SU-DHL-6 (cell line): ENCODE data around the gene CNPY3.
"Not testable (repeated sequence)": the region's sequence is repeated elsewhere in the genome, so short reads cannot be mapped to it uniquely, and the experiment has no call there.

Experiments used
- H2AFZ ChIP-seq: fragments of 200-600 bp; sonication (generic); 2 replicates; pipeline ENCODE4 v1.6.1; 2014; ENCODE audit warnings: low read depth, mild to moderate bottlenecking, moderate library complexity, mixed read lengths, antibody characterized with exemption, low read length; ENCODE audit not compliant: severe bottlenecking
- H3F3A ChIP-seq: fragments of 200-600 bp; shearing (Covaris generic); 2 replicates; pipeline ENCODE4 v1.6.0; 2016; ENCODE audit warnings: antibody characterized with exemption, mild to moderate bottlenecking; ENCODE audit not compliant: insufficient read depth
- H3K27ac ChIP-seq: fragments of 200-600 bp; sonication (generic); 2 replicates; pipeline ENCODE4 v1.5.1; 2016; ENCODE audit warnings: low read depth, mild to moderate bottlenecking, low read length, moderate library complexity, mixed read lengths
- H3K27me3 ChIP-seq: fragments of 200-600 bp; sonication (generic), shearing (Covaris generic); 2 replicates; pipeline ENCODE4 v1.6.0; 2014; ENCODE audit warnings: mild to moderate bottlenecking, low read length
- H3K36me3 ChIP-seq: fragments of 200-600 bp; sonication (generic); 2 replicates; pipeline ENCODE4 v1.6.1; 2014; ENCODE audit warnings: mild to moderate bottlenecking, low read length, mixed read lengths
- H3K4me2 ChIP-seq: fragments of 300-600, 200-600 bp; shearing (Covaris generic), sonication (generic); 2 replicates; pipeline ENCODE4 v1.6.0; 2014; ENCODE audit warnings: low read length, low read depth, mild to moderate bottlenecking; ENCODE audit not compliant: poor library complexity, severe bottlenecking
- H3K4me3 ChIP-seq: fragments of 200-600 bp; sonication (generic); 2 replicates; pipeline ENCODE4 v1.5.1; 2014; ENCODE audit warnings: antibody characterized with exemption, low read length, mild to moderate bottlenecking, mixed read lengths; ENCODE audit not compliant: insufficient read depth, poor library complexity, severe bottlenecking
- H3K79me2 ChIP-seq: fragments of 200-600 bp; sonication (generic); 2 replicates; pipeline ENCODE4 v1.6.1; 2014; ENCODE audit warnings: mild to moderate bottlenecking, low read length, moderate library complexity; ENCODE audit not compliant: insufficient read depth
- H3K9ac ChIP-seq: fragments of 200-600 bp; sonication (generic); 2 replicates; pipeline ENCODE4 v1.7.0; 2014; ENCODE audit warnings: mild to moderate bottlenecking, low read length
- H3K9me2 ChIP-seq: fragments of 200-600 bp; sonication (generic); replicated peaks from 2 replicates; pipeline ENCODE4 v1.6.1; 2014; ENCODE audit warnings: low read length; ENCODE audit not compliant: insufficient read depth
- H3K9me3 ChIP-seq: fragments of 200-600 bp; sonication (generic); 2 replicates; pipeline ENCODE4 v1.6.1; 2014; ENCODE audit warnings: low read length, mixed read lengths; ENCODE audit not compliant: insufficient read depth
- H4K20me1 ChIP-seq: fragments of 200-600 bp; sonication (generic); 2 replicates; pipeline ENCODE4 v1.6.1; 2014; ENCODE audit warnings: low read depth, mild to moderate bottlenecking, antibody characterized with exemption, low read length, moderate library complexity, mixed read lengths
- EZH2phosphoT487 ChIP-seq: fragments of 200-600 bp; sonication (generic), shearing (Covaris generic); conservative IDR thresholded peaks from 2 replicates; pipeline ENCODE4 v1.6.1; 2018; ENCODE audit warnings: mild to moderate bottlenecking, antibody characterized with exemption, low read length, moderate library complexity, mixed read lengths
- TF ChIP-seq, protein P1 (sequence below): fragments of 200-600 bp; sonication (generic); IDR thresholded peaks from one replicate; pipeline ENCODE4 v1.5.1; 2017; ENCODE audit warnings: antibody characterized with exemption, mild to moderate bottlenecking, low read length, moderate library complexity; ENCODE audit not compliant: insufficient read depth, poor library complexity, severe bottlenecking

The CNPY3 gene

DNA sequence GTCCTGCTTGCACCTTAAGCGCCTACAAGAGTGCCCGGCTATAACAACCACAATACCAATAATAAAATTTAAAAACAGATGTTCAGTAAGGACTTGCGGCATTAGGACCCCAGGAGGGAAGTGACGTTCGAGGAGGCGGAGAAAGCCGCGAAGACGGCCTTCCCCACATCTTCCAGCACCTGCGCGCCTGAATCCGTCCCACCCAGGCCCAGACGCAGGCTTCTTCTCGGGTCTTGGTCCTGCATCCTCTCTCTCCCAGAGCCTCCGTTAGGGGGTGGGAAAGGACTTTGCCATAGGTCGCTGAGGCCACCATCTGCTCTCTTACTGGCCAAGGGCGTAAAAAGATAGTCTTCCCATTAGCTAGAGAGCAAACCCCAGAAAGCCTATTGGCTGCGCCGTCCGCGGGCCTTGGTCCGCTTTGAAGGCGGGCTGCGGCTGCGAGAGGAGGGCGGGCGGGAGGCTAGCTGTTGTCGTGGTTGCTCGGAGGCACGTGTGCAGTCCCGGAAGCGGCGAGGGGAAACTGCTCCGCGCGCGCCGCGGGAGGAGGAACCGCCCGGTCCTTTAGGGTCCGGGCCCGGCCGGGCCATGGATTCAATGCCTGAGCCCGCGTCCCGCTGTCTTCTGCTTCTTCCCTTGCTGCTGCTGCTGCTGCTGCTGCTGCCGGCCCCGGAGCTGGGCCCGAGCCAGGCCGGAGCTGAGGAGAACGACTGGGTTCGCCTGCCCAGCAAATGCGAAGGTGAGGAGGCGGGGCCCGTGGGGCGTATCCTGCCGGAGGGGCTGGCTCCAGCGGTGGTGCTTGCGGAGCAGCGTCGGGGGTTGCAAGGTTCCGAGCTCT is at the start of gene CNPY3:
Gene CNPY3, plus strand, starts transcription at position 495 of the 835 bp plus-strand sequence. Its CDS starts 91 bp downstream, at position 586.
- Histone ChIP-seq H3K27me3 (no peaks in the 10 kb centered on the region), H4K20me1 (no peaks in the 10 kb centered on the region), H3K4me3 (peak within 1 kb of the TSS; percentile 62), H3K79me2 (peaks cover 42% of the 10 kb centered on the region), H3K27ac (peak within 1 kb of the TSS; percentile 92), H3F3A (peaks cover 22% of the 10 kb centered on the region), H3K9me3 (no peaks in the 10 kb centered on the region), H2AFZ (peak within 1 kb of the TSS; percentile 82), H3K9me2 (no peaks in the 10 kb centered on the region), H3K9ac (peak within 1 kb of the TSS; percentile 76), H3K36me3 (0 out of 2 replicates have a peak, but pooled peaks cover 4% of the 10 kb centered on the region), H3K4me2 (peak within 1 kb of the TSS; percentile 73)
- TF ChIP-seq, protein P1, sequence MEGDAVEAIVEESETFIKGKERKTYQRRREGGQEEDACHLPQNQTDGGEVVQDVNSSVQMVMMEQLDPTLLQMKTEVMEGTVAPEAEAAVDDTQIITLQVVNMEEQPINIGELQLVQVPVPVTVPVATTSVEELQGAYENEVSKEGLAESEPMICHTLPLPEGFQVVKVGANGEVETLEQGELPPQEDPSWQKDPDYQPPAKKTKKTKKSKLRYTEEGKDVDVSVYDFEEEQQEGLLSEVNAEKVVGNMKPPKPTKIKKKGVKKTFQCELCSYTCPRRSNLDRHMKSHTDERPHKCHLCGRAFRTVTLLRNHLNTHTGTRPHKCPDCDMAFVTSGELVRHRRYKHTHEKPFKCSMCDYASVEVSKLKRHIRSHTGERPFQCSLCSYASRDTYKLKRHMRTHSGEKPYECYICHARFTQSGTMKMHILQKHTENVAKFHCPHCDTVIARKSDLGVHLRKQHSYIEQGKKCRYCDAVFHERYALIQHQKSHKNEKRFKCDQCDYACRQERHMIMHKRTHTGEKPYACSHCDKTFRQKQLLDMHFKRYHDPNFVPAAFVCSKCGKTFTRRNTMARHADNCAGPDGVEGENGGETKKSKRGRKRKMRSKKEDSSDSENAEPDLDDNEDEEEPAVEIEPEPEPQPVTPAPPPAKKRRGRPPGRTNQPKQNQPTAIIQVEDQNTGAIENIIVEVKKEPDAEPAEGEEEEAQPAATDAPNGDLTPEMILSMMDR = no peak
- TF ChIP-seq EZH2phosphoT487 = no peak

DNA sequence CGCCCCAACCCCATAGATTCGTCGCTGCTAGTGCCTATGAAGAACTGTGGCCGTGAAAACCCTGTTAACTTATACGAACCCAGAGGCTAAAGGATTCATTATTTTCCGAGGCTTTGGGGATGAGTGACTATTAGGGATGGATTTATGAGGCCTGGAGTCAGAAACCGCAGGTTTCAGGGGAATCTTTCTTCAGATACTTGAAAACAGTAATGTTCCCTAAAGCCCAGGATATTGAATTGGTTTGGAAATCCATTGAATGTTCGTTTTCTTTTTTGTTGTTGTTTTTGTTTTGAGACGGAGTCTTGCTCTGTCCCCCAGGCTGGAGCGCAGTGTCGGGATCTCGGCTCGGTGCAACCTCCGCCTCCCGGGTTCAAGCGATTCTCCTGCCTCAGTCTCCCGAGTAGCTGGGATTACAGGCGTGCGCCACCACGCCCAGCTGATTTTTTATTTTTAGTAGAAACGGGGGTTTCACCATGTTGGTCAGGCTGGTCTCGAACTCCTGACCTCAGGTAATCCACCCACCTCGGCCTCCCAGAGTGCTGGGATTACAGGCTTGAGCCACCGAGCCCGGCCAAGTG is 49.0 kb upstream of the CNPY3 start:
- Histone ChIP-seq H3K79me2 (peaks cover 41% of the 10 kb centered on the region), H3K4me2 (peak overlapping the region; percentile 63), H3K9ac (peak overlapping the region; percentile 74), H3K27ac (peak overlapping the region; percentile 80), H3K4me3 (peak overlapping the region; percentile 79), H3K36me3 (peaks cover 20% of the 10 kb centered on the region), H2AFZ (peak overlapping the region; percentile 91), H3F3A (peaks cover 18% of the 10 kb centered on the region)
- not testable (repeated sequence) for H3K9me2 ChIP-seq, H4K20me1 ChIP-seq, H3K27me3 ChIP-seq, H3K9me3 ChIP-seq

DNA sequence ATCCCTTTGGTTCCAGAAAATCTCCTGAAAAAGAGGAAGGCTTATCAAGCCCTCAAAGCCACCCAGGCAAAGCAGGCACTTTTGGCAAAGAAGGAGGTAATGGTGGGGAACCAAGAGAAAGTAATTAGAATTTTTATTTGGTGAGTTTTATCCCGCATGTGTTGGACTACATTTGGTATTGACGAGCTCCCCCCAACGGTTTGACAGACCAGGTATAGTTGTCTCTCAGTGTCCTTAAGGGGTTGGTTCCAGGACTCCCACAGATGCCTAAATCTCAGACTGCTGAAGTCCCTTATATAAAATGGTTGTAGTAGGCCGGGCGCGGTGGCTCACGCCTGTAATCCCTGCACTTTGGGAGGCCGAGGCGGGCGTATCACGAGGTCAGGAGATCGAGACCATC is 48.4 kb upstream of the CNPY3 start:
- peaks cover 26% of the 10 kb centered on the region for H3K36me3 ChIP-seq
- H3K79me2 ChIP-seq = peaks cover 41% of the 10 kb centered on the region
- H3K4me2 ChIP-seq = peak overlapping the region; percentile 63
- H2AFZ ChIP-seq, H3K9me2 ChIP-seq, H4K20me1 ChIP-seq, H3K9me3 ChIP-seq, H3K27me3 ChIP-seq: not testable (repeated sequence)
- peaks cover 24% of the 10 kb centered on the region for H3F3A ChIP-seq
- H3K9ac ChIP-seq = peak overlapping the region; percentile 74
- TF ChIP-seq, protein P1 = peak; percentile 25
- H3K4me3 ChIP-seq = peak overlapping the region; percentile 79
- peak overlapping the region; percentile 80; the same call in 1 of the 2 replicates for H3K27ac ChIP-seq

DNA sequence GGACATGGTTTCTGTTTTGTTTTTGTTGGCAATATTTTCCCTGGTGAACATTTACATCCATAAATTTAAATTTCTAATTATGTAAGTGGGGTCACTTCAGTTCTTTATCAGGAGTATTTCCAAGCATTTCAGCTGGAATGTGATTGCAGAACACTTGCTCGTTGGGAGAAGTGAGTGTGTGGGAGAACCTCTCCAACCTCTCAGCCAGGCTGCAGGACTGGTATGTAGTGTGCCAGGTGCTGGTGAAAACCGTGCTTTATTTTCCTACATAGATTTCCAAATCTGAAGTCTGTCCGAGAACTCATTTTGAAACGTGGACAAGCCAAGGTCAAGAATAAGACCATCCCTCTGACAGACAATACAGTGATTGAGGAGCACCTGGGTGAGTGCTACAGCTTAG is 43.6 kb upstream of the CNPY3 start:
- Histone ChIP-seq H3K9me3 (no peaks in the 10 kb centered on the region), H3K27me3 (no peaks in the 10 kb centered on the region), H3K9ac (no peak overlapping the region), H3K79me2 (peaks cover 31% of the 10 kb centered on the region), H2AFZ (no peak overlapping the region), H3K27ac (no peak overlapping the region), H3F3A (peaks cover 21% of the 10 kb centered on the region), H4K20me1 (peaks cover 3% of the 10 kb centered on the region; the same call in 1 of the 2 replicates), H3K4me3 (no peak overlapping the region), H3K9me2 (no peaks in the 10 kb centered on the region), H3K36me3 (peaks cover 28% of the 10 kb centered on the region), H3K4me2 (no peak overlapping the region)
- no peak for TF ChIP-seq EZH2phosphoT487
- TF ChIP-seq, protein P1 = no peak

DNA sequence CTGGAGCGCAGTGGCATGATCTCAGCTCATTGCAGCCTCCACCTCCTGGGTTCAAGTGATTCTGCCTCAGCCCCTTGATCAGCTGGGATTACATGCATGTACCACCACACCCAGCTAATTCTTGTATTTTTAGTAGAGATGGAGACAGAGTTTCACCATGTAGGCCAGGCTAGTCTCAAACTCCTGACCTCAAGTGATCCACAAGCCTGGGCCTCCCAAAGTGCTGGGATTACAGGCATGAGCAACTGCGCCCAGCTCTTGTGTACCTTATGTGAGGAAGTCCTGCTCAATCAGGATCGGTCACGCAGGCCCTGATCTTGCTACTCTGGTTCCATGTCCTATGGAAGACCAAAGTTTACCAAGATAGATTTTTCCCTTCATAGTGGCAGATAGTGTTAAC is 41.1 kb upstream of the CNPY3 start:
- H3K4me2 ChIP-seq, H3K79me2 ChIP-seq, H3K4me3 ChIP-seq, H3K9ac ChIP-seq, H3K27ac ChIP-seq, H2AFZ ChIP-seq, H4K20me1 ChIP-seq, H3K9me3 ChIP-seq, H3K9me2 ChIP-seq, H3K27me3 ChIP-seq: not testable (repeated sequence)
- peaks cover 31% of the 10 kb centered on the region for H3F3A ChIP-seq
- H3K36me3 ChIP-seq = peaks cover 23% of the 10 kb centered on the region
